Activated CD8-positive, alpha-beta memory T cell treated with anti-CD3 and anti-CD28 coated beads for 4 hours (primary cell): ENCODE data around the gene CATSPER3.
"Not testable (repeated sequence)": the region's sequence is repeated elsewhere in the genome, so short reads cannot be mapped to it uniquely, and the experiment has no call there.

ENCODE experiments used
- DNase-seq, 2 donors: peaks; one replicate each; pipeline ENCODE4 v3.0.0-alpha.2; 2020; ENCODE audit warnings: low read depth in 2 of 2

The CATSPER3 gene

GRCh38 chr5:134975078-134975715 is 7.5 kb downstream of the CATSPER3 start:
- DNase-seq = no peak

- DNase-seq = no peak
Measured at GRCh38 chr5:134975843-134976242, 8.1 kb downstream of the CATSPER3 start.

- DNase-seq = no peak
Measured at GRCh38 chr5:134976841-134977240, 9.1 kb downstream of the CATSPER3 start.

DNA sequence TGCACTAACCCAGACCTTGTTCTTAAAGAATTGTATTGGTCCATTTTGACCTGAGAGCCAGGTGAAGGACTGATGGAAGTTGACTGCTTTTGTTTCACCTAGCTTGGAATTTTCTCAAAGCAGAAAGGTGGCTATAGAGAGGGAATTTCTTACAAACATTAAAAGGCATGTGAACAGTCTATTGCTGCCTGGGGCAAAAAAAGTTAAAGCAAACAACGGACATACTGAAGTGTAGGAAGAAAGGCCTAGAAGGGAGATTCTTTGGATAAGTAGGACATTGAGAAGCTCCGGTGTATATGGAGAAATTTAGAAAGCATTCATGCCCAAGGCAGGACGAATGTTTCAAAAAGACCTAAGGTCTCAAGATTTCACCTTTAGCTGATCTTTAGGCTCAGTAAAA is 11.7 kb downstream of the CATSPER3 start:
- no peak for DNase-seq

GRCh38 chr5:134982230-134982629 is 14.5 kb downstream of the CATSPER3 start:
- no peak for DNase-seq

- no peak for DNase-seq
Measured at GRCh38 chr5:134989266-134989830, 21.6 kb downstream of the CATSPER3 start.

- not testable (repeated sequence) for DNase-seq
Measured at GRCh38 chr5:134990183-134990582, 22.5 kb downstream of the CATSPER3 start.

GRCh38 chr5:134992148-134992547 is 24.4 kb downstream of the CATSPER3 start:
- no peak for DNase-seq

GRCh38 chr5:134993161-134993560 is 25.5 kb downstream of the CATSPER3 start:
- no peak for DNase-seq

- no peak for DNase-seq
Measured at GRCh38 chr5:134994560-134995156, 27.0 kb downstream of the CATSPER3 start.

- DNase-seq = no peak
Measured at GRCh38 chr5:134995850-134996402, 28.2 kb downstream of the CATSPER3 start.

DNA sequence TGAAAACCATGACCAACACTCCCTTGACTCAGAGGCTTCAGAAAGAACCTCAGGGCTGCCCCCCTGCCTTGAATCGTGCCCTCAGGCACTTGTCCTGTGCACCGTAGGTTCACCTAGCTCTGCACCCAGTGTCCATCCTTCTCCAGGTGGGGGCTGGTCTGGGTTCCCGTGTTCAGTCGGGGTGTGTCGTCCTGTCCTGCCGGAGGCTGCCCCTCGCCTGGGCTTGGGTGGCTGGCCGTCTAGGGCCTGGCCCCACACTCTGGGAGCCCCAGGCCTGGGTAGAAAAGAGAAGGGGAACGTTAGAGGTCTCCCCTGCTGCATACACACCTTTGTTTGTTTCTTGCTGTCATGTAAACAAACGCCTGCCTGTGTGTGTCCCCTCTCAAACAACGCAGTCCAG is 29.3 kb downstream of the CATSPER3 start:
- no peak for DNase-seq

DNA sequence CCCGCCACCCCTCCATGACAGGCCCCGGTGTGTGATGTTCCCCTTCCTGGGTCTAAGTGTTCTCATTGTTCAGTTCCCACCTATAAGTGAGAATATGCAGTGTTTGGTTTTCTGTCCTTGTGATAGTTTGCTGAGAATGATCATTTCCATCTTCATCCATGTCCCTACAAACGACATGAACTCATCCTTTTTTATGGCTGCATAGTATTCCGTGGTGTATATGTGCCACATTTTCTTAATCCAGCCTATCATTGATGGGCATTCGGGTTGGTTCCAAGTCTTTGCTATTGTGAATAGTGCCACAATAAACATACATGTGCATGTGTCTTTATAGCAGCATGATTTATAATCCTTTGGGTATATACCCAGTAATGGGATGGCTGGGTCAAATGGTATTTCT is 30.4 kb downstream of the CATSPER3 start:
- not testable (repeated sequence) for DNase-seq

- DNase-seq = no peak
Measured at GRCh38 chr5:135004376-135004775, 36.7 kb downstream of the CATSPER3 start.

DNA sequence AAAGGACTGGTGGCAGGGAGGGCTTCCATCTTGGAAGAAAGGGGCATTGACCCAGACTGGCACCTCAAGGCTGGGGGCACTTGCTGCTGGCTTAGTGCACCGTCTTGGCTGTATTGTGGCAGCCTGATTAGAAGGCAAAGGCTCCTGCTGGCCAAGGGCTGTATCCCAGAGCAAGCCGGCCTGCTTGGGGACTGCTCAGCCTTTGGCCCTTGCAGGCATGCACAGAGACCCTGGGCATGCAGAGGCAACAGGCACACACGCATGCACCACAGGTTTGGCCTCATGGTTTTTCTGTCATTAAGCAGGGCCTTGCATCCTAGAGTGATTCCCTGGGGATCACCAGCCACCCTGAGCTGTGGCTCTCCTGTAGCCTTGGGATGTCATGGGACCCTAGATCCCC is 37.4 kb downstream of the CATSPER3 start:
- DNase-seq = no peak

GRCh38 chr5:135007305-135007704 is 39.6 kb downstream of the CATSPER3 start:
- DNase-seq = no peak

GRCh38 chr5:135007749-135008363 is 40.1 kb downstream of the CATSPER3 start:
- DNase-seq = no peak

DNA sequence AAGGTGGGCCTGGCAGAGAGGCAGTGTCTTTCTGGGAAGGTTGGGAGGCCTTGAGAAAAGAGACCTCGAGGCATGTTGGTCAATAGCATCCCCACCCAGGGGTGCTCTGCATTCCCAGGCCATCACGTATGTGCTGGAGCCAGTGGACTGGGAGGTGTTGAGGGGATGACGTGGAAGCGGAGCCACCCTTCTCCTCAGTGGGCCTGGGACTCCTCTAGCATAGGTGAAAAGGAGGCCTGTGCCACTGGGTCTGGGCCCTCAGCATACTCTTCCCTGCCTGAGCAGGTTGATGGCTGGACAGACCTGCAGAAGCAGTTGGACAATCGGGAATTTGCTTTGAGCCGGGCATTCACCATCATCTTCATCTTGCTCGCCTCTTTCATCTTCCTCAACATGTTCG is 40.8 kb downstream of the CATSPER3 start:
- no peak for DNase-seq

- no peak for DNase-seq
Measured at GRCh38 chr5:135008981-135009735, 41.5 kb downstream of the CATSPER3 start.

- DNase-seq = no peak
Measured at GRCh38 chr5:135009736-135010501, 42.2 kb downstream of the CATSPER3 start.
